Osteoblast (primary cell): Measurements from ENCODE around the gene TESK1. TPM values are rescaled to one million over a fixed set of nuclear protein-coding genes. Genes with fewer than 3 reads are reported as not detected.
"Not testable (repeated sequence)": the region's sequence is repeated elsewhere in the genome, so short reads cannot be mapped to it uniquely, and the experiment has no call there.

Experiments
- DNase-seq: peaks from one replicate; pipeline ENCODE4 v3.0.0; 2011; ENCODE audit warnings: low spot score, mixed read lengths; ENCODE audit not compliant: insufficient read length; ENCODE audit errors: missing footprints
- H2AFZ ChIP-seq: 2 replicates; pipeline ENCODE4 v1.6.0; 2011; ENCODE audit warnings: mild to moderate bottlenecking, low read length
- H3K27ac ChIP-seq: 2 replicates; pipeline ENCODE4 v1.5.1; 2011; ENCODE audit warnings: mild to moderate bottlenecking, low read depth, low read length, moderate library complexity
- H3K27me3 ChIP-seq: 2 replicates; pipeline ENCODE4 v1.6.0; 2012; ENCODE audit warnings: mild to moderate bottlenecking, control low read depth, inconsistent platforms, low read length, moderate library complexity; ENCODE audit not compliant: insufficient read depth
- H3K36me3 ChIP-seq: 2 replicates; pipeline ENCODE4 v1.5.1; 2011; ENCODE audit warnings: mild to moderate bottlenecking, low read length, control low read depth, moderate library complexity; ENCODE audit not compliant: insufficient read depth
- H3K4me1 ChIP-seq: 2 replicates; pipeline ENCODE4 v1.5.1; 2011; ENCODE audit warnings: mild to moderate bottlenecking, low read length, control low read depth, moderate library complexity; ENCODE audit not compliant: insufficient read depth
- H3K4me2 ChIP-seq: 2 replicates; pipeline ENCODE4 v1.6.0; 2011; ENCODE audit warnings: mild to moderate bottlenecking, low read length; ENCODE audit not compliant: insufficient read depth
- H3K4me3 ChIP-seq: fragments of 200-600 bp; sonication (generic); 3 replicates; pipeline ENCODE4 v1.5.1; 2012; ENCODE audit warnings: mild to moderate bottlenecking, low read length, inconsistent platforms; ENCODE audit not compliant: insufficient read depth
- H3K79me2 ChIP-seq: 2 replicates; pipeline ENCODE4 v1.6.0; 2012; ENCODE audit warnings: mild to moderate bottlenecking, low read length, control low read depth, inconsistent platforms; ENCODE audit not compliant: insufficient read depth
- H3K9me3 ChIP-seq: 2 replicates; pipeline ENCODE4 v1.5.1; 2011; ENCODE audit warnings: low read depth, low read length, control low read depth
- H4K20me1 ChIP-seq: 2 replicates; pipeline ENCODE4 v1.6.0; 2012; ENCODE audit warnings: mild to moderate bottlenecking, low read length, control low read depth; ENCODE audit not compliant: insufficient read depth
- total RNA-seq: library from RNA; depleted of rRNA; stranded (reverse); fragments of >200 nt; gene quantifications from 2 replicates; pipeline ENCODE4 v1.2.3, GENCODE V29; 2012
- TF ChIP-seq, protein P1 (sequence below): IDR thresholded peaks from 2 replicates; pipeline ENCODE4 v1.5.1; 2011; ENCODE audit warnings: mild to moderate bottlenecking, low read depth, low read length, moderate library complexity; ENCODE audit errors: extremely low read depth

Gene TESK1
- total RNA-seq, 1 donor, result 18.5 TPM

DNA sequence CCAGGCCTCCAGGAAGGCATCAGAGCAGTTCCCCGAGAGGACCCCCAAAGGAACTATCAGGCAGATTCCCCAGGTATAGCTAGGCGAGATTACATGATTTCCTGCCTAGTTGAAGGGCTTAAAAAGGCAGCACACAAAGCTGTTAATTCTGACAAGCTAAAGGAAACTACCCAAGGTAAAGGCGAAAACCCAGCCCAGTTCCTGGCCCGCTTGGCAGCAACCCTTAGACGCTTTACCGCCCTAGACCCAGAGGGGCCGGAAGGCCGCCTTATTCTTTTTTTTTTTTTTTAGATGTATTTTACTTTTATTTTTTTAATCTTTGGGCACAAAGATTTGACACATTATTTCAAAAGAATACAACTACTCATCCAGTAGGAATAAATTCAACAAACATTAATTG, 33.7 kb downstream of the TESK1 start:
- H3K36me3 ChIP-seq, H3K4me2 ChIP-seq, H3K4me3 ChIP-seq, H2AFZ ChIP-seq, DNase-seq, H3K9me3 ChIP-seq, H3K79me2 ChIP-seq, H3K27me3 ChIP-seq, H3K27ac ChIP-seq, H4K20me1 ChIP-seq: not testable (repeated sequence)
- peaks cover 12% of the 10 kb centered on the region for H3K4me1 ChIP-seq

DNA sequence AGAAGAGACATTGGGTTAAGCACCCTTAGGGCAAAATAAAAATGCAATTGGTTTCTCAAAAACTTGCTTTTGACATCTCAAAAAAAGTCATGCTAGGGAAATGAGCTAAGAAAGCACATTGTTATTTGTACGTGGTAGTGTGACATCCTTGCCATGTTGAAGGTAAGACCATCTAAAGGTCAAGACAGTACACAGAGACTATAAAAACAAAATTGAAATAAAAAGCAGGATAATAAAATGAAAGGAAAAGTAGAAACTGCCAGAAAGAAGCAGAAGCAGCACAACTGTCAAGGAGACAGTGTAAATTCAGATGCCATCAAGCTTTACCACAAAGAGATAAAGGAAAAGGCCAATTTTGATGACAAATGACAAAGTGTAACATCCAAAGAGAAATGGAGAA, 34.2 kb downstream of the TESK1 start:
- H2AFZ ChIP-seq, H4K20me1 ChIP-seq, H3K4me2 ChIP-seq, H3K27me3 ChIP-seq, H3K4me3 ChIP-seq, H3K36me3 ChIP-seq, H3K9me3 ChIP-seq, DNase-seq, H3K27ac ChIP-seq, H3K79me2 ChIP-seq: not testable (repeated sequence)
- H3K4me1 ChIP-seq, result peaks cover 14% of the 10 kb centered on the region

DNA sequence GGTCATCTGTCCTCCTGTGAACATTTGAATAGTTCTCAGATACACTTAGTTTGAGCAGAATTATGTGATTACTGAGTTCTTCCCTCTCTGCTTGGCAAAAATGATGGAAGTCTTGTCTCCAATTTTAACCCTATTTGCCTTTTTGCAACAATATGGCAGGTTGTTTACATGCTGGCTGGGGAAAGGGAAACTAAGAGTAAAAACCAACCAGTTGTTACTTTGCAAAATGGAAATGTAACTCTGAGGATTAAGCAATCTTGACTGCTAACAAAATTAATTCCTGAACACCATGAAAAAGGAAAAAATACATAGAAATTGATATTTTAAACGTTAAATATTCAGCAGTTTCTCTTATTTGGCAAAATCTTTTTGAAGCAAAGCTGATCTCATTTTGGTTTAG, 34.6 kb downstream of the TESK1 start:
- H3K79me2 ChIP-seq, result no peaks in the 10 kb centered on the region
- no peak overlapping the region for H3K4me3 ChIP-seq
- no peaks in the 10 kb centered on the region for H3K27me3 ChIP-seq
- H3K4me1 ChIP-seq, result peaks cover 18% of the 10 kb centered on the region
- TF ChIP-seq, protein P1, sequence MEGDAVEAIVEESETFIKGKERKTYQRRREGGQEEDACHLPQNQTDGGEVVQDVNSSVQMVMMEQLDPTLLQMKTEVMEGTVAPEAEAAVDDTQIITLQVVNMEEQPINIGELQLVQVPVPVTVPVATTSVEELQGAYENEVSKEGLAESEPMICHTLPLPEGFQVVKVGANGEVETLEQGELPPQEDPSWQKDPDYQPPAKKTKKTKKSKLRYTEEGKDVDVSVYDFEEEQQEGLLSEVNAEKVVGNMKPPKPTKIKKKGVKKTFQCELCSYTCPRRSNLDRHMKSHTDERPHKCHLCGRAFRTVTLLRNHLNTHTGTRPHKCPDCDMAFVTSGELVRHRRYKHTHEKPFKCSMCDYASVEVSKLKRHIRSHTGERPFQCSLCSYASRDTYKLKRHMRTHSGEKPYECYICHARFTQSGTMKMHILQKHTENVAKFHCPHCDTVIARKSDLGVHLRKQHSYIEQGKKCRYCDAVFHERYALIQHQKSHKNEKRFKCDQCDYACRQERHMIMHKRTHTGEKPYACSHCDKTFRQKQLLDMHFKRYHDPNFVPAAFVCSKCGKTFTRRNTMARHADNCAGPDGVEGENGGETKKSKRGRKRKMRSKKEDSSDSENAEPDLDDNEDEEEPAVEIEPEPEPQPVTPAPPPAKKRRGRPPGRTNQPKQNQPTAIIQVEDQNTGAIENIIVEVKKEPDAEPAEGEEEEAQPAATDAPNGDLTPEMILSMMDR, result no peak
- H3K36me3 ChIP-seq, result no peaks in the 10 kb centered on the region
- no peaks in the 10 kb centered on the region for H4K20me1 ChIP-seq
- H3K4me2 ChIP-seq, result no peak overlapping the region
- H3K27ac ChIP-seq, result no peak overlapping the region
- no peaks in the 10 kb centered on the region for H3K9me3 ChIP-seq
- no peak for DNase-seq
- no peak overlapping the region for H2AFZ ChIP-seq

DNA sequence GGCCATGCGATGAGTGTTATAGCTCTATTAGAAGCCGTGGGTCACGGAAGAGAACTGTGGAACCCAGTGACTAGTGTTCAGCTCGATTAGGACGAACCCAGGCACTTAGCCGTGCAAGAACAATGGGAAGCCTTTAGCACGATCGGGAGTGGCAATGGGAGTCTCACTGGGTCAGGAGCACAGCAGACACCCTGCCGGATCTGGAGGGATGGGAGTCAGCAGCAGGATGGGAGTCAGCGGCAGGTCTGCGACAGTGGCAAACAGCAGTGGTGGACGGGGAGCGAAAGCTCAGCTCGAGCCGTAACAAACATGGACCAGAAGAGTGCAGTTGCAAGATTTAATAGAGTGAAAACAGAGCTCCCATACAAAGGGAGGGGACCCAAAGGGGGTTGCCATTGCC, 35.4 kb downstream of the TESK1 start:
- H3K27ac ChIP-seq, H3K79me2 ChIP-seq, H3K4me3 ChIP-seq, H3K9me3 ChIP-seq, H3K27me3 ChIP-seq, H3K4me2 ChIP-seq, DNase-seq, H4K20me1 ChIP-seq, H3K36me3 ChIP-seq, H2AFZ ChIP-seq: not testable (repeated sequence)
- H3K4me1 ChIP-seq, result peaks cover 23% of the 10 kb centered on the region

DNA sequence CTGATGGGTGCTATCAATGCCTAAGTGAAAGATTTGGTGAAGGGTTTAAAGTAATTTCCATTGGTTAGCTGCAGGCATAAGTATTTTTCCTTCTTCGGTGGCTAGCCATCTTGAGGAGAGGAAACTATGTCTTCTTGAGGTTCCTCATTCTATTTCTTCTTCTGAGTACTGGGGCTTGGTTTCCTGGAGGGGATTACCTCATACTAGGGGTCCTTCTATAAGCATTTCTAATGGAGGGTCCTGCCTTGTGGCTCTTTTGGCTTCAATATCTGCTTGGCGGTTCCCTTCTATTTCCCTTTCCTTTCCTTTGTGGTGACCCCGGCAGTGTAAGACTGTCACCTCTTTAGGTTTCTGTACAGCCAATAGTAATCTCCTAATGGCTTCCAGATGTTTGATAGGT, 36.4 kb downstream of the TESK1 start:
- H3K4me3 ChIP-seq, H2AFZ ChIP-seq, H3K27ac ChIP-seq, H4K20me1 ChIP-seq, H3K27me3 ChIP-seq, DNase-seq, H3K79me2 ChIP-seq, H3K36me3 ChIP-seq, H3K4me2 ChIP-seq, H3K9me3 ChIP-seq: not testable (repeated sequence)
- peaks cover 28% of the 10 kb centered on the region for H3K4me1 ChIP-seq

DNA sequence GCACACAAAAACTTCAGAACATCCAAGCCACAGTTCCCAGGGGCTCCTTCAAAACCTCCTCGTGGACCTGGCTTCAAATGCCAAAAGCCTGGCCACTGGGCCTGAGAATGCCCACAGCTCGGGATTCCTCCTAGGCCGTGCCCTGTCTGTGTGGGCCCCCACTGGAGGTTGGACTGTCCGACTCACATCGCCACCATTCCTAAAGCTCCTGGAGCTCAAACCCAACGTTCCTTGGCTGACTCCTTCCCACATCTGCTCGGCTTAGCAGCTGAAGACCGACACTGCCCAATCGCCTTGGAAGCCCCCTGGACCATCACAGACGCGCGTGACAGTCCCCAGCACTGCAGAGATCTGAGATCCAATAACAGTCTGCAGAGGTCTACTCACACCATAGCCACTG, 38.0 kb downstream of the TESK1 start:
- DNase-seq, result no peak
- no peak overlapping the region for H2AFZ ChIP-seq
- H3K36me3 ChIP-seq, result no peaks in the 10 kb centered on the region
- peaks cover 32% of the 10 kb centered on the region for H3K4me1 ChIP-seq
- TF ChIP-seq, protein P1, result no peak
- no peaks in the 10 kb centered on the region for H4K20me1 ChIP-seq
- no peak overlapping the region for H3K27ac ChIP-seq
- H3K9me3 ChIP-seq, result no peaks in the 10 kb centered on the region
- H3K4me3 ChIP-seq, result no peak overlapping the region
- no peak overlapping the region for H3K4me2 ChIP-seq
- no peaks in the 10 kb centered on the region for H3K27me3 ChIP-seq
- no peaks in the 10 kb centered on the region for H3K79me2 ChIP-seq

DNA sequence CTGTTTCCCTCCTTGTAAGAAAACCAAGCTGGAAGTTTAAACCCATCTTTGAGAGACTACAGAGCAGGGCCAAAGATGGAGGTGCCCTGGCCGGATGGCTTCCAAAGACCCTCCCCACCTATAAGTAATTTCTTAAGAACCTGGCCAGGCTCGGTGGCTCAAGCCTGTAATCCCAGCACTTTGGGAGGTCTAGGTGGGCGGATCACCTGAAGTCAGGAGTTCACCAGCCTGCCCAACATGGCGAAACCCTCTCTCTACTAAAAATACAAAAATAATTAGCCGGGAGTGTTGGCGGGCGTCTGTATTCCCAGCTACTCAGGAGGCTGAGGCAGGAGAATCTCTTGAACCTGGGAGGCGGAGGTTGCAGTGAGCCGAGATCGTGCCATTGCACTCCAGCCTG, 40.7 kb downstream of the TESK1 start:
- DNase-seq, H3K9me3 ChIP-seq, H3K79me2 ChIP-seq, H3K36me3 ChIP-seq, H4K20me1 ChIP-seq, H2AFZ ChIP-seq, H3K27me3 ChIP-seq: not testable (repeated sequence)
- Histone ChIP-seq H3K4me2 (peak overlapping the region; percentile 89), H3K4me3 (peak overlapping the region; percentile 76), H3K4me1 (peaks cover 55% of the 10 kb centered on the region), H3K27ac (peak overlapping the region; percentile 95)
